Measurements from ENCODE around the gene CX3CL1. TPM values are rescaled to one million over a fixed set of nuclear protein-coding genes. Genes with fewer than 3 reads are reported as not detected.
"Not testable (repeated sequence)": the region's sequence is repeated elsewhere in the genome, so short reads cannot be mapped to it uniquely, and the experiment has no call there.

Gene CX3CL1
- total and polyA plus RNA-seq, 12 donors = 1.9 to 14.1 (median 6.5) TPM

GRCh38 chr16:57396786-57397185 lies 24.5 kb downstream of the CX3CL1 start:
- DNase-seq = no peak
- Histone ChIP-seq H3K27me3 (no peaks in the 10 kb centered on the region), H3K9me3 (replicated peaks in 1 of 3) (no peaks in the 10 kb centered on the region), H3K4me1 (replicated peaks in 1 of 2) (no peaks in the 10 kb centered on the region), H3K4me3 (no peak overlapping the region), H3K36me3 (replicated peaks in 1 of 2) (no peaks in the 10 kb centered on the region), H3K27ac (no peak overlapping the region)
- 77 to 86% (median 82%) methylated on average over 4 of the region's 4 CpGs for WGBS, 4 donors
- intact Hi-C loops (cut with DNase I) = no loop called here
- TF ChIP-seq CTCF (IDR thresholded peaks at IDR 0.05) (no peak), POLR2A (IDR thresholded peaks at IDR 0.05) (no peak)

GRCh38 chr16:57397493-57397892 lies 25.2 kb downstream of the CX3CL1 start:
- H3K27me3 ChIP-seq; H3K9me3 ChIP-seq (replicated peaks in 1 of 3); intact Hi-C loops (cut with DNase I); H3K27ac ChIP-seq; H3K4me3 ChIP-seq; H3K36me3 ChIP-seq (replicated peaks in 1 of 2); H3K4me1 ChIP-seq (replicated peaks in 1 of 2); DNase-seq: not testable (repeated sequence)
- WGBS, 4 donors = 80 to 97% (median 89%) methylated on average over 4 of the region's 4 CpGs

- TF ChIP-seq POLR2A (IDR thresholded peaks at IDR 0.05) (no peak), CTCF (IDR thresholded peaks at IDR 0.05) (no peak)
- intact Hi-C loops (cut with DNase I) = no loop called here
- no peak for DNase-seq
- 20 to 51% (median 42%) methylated on average over 1 to 7 of the region's 7 CpGs for WGBS, 4 donors
- no peaks in the 10 kb centered on the region for H3K9me3 ChIP-seq (replicated peaks in 1 of 3)
- no peaks in the 10 kb centered on the region for H3K27me3 ChIP-seq
- no peak overlapping the region for H3K27ac ChIP-seq
- no peaks in the 10 kb centered on the region for H3K36me3 ChIP-seq (replicated peaks in 1 of 2)
- H3K4me3 ChIP-seq = no peak overlapping the region
- no peaks in the 10 kb centered on the region for H3K4me1 ChIP-seq (replicated peaks in 1 of 2)
Measured at GRCh38 chr16:57401943-57402640, 29.8 kb downstream of the CX3CL1 start.

GRCh38 chr16:57403965-57404817 lies 31.9 kb downstream of the CX3CL1 start, which contains the start of gene CCL17:
Gene CCL17, plus strand, starts transcription at chr16:57404767. Its CDS starts 9,166 bp downstream, at chr16:57413933.
- no peak for DNase-seq
- no peaks in the 10 kb centered on the region for H3K9me3 ChIP-seq (replicated peaks in 1 of 3)
- no peaks in the 10 kb centered on the region for H3K36me3 ChIP-seq (replicated peaks in 1 of 2)
- intact Hi-C loops (cut with DNase I) = no loop called here
- H3K27me3 ChIP-seq = no peaks in the 10 kb centered on the region
- no peak within 1 kb of the TSS for H3K4me3 ChIP-seq
- TF ChIP-seq CTCF (IDR thresholded peaks at IDR 0.05) (no peak), POLR2A (IDR thresholded peaks at IDR 0.05) (no peak)
- 73 to 76% (median 75%) methylated on average over 17 of the region's 17 CpGs for WGBS, 4 donors
- no peaks in the 10 kb centered on the region for H3K4me1 ChIP-seq (replicated peaks in 1 of 2)
- no peak within 1 kb of the TSS for H3K27ac ChIP-seq
